Nephron progenitor cell (in vitro differentiated cells): Measurements from ENCODE around the gene TAPT1.

Experiments used
- DNase-seq: peaks from one replicate; pipeline ENCODE4 v3.0.0; 2021
- H3K27ac Mint-ChIP-seq: 2 replicates; pipeline ENCODE4 v1.8.0; 2021; ENCODE audit warnings: mild to moderate bottlenecking, moderate library complexity, mixed read lengths
- H3K27me3 Mint-ChIP-seq: 2 replicates; pipeline ENCODE4 v1.8.0; 2021; ENCODE audit warnings: mild to moderate bottlenecking, low read depth, mixed read lengths; ENCODE audit not compliant: poor library complexity
- H3K36me3 Mint-ChIP-seq: 2 replicates; pipeline ENCODE4 v1.8.0; 2021; ENCODE audit warnings: low read depth, mixed read lengths
- H3K4me1 Mint-ChIP-seq: 2 replicates; pipeline ENCODE4 v1.8.0; 2021; ENCODE audit warnings: mixed read lengths
- H3K4me3 Mint-ChIP-seq: 2 replicates; pipeline ENCODE4 v1.8.0; 2021; ENCODE audit warnings: mild to moderate bottlenecking, moderate library complexity, mixed read lengths
- H3K9me3 Mint-ChIP-seq: 2 replicates; pipeline ENCODE4 v1.8.0; 2021; ENCODE audit warnings: mild to moderate bottlenecking, moderate library complexity, mixed read lengths
- TF ChIP-seq, protein P1 (sequence below): fragments of 200-600 bp; sonication (generic); IDR thresholded peaks from 2 replicates; pipeline ENCODE4 v1.5.0; 2021; ENCODE audit warnings: antibody characterized with exemption

Gene TAPT1

DNA sequence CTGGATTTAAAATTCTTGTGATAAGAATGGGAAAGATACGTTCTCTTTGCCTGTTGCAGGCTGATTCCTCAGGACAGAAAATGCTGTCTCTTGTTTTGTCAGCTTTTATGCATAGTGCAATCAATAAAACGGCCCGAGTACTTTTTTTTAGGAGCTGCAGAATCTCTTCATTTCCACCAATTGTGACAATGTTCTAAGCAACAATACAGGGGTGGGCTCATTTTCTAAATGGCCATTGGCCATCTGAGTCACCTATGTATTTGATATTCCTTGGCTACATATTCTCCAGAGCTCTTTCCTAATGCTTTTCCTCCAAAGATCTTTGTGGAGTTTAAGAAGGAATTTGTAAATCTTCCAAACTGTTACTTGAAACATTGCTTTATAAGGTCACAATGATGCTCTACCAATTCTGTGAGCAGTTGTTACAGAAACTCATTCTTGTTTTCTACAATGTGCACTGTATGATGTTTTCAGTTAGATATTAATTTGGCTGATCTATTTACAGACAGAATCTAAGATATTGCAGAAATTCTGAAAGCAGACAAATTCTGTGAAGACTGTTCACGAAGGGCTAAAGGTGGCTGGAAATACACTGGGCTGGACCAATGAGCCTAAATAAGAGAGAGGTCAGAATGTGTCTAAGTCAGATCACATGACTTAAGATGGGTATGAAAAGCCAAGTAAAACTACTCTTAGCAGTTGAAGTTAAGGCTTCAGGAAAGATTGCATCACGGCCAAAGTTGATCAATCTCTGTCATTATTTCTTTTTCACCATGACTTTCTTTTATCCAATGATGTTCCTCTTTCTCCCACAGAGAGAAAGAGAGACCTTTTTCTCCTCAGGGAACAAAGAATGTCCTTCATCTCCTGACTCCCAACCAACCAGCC is 33.4 kb downstream of the TAPT1 start:
- Mint-ChIP-seq H3K27ac (no peak overlapping the region), H3K9me3 (no peaks in the 10 kb centered on the region), H3K36me3 (peaks cover 29% of the 10 kb centered on the region), H3K4me1 (peaks cover 28% of the 10 kb centered on the region), H3K4me3 (no peak overlapping the region), H3K27me3 (no peaks in the 10 kb centered on the region)
- DNase-seq, result no peak
- TF ChIP-seq, protein P1, sequence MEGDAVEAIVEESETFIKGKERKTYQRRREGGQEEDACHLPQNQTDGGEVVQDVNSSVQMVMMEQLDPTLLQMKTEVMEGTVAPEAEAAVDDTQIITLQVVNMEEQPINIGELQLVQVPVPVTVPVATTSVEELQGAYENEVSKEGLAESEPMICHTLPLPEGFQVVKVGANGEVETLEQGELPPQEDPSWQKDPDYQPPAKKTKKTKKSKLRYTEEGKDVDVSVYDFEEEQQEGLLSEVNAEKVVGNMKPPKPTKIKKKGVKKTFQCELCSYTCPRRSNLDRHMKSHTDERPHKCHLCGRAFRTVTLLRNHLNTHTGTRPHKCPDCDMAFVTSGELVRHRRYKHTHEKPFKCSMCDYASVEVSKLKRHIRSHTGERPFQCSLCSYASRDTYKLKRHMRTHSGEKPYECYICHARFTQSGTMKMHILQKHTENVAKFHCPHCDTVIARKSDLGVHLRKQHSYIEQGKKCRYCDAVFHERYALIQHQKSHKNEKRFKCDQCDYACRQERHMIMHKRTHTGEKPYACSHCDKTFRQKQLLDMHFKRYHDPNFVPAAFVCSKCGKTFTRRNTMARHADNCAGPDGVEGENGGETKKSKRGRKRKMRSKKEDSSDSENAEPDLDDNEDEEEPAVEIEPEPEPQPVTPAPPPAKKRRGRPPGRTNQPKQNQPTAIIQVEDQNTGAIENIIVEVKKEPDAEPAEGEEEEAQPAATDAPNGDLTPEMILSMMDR, result no peak

DNA sequence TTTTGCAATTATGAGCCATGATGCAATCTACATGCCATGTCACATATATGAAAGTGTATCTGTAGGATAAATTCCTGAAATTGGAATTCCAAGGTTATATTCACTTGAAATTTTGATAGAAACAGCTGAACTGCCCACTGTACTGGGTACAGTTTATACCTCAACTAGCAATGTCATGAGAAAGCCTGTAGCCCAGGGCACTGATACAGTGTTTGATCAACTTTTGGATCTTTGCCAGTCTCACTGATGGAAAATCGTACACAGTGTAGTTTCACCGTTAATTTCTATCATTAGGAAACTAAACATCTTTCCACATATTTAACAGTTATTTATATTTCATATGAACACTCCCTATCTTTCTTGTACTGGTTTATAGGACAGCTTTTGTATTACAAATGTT is 34.2 kb downstream of the TAPT1 start:
- Mint-ChIP-seq H3K27me3 (no peaks in the 10 kb centered on the region), H3K4me3 (no peak overlapping the region), H3K36me3 (peaks cover 29% of the 10 kb centered on the region), H3K27ac (no peak overlapping the region), H3K4me1 (peaks cover 20% of the 10 kb centered on the region), H3K9me3 (no peaks in the 10 kb centered on the region)
- DNase-seq, result no peak
- TF ChIP-seq, protein P1, result no peak

DNA sequence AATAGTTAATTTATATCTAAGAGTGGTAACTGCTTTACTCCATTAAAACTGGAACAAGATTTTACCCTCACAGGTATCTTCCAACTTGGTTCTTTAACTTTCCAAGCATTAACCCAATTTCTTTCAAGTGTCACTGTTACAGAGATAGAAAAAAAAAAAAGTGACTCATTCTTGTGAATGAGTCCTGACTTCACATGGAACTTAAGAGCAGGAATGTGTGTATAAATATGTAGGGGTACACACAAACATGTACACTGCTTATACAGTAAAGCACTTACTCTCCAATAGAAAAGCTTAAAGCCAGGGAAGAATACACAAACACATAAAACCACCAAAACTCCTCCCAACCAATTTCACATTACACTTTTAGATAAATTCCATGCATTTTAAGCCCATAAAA is 38.8 kb downstream of the TAPT1 start:
- no peak overlapping the region for H3K4me3 Mint-ChIP-seq
- no peaks in the 10 kb centered on the region for H3K9me3 Mint-ChIP-seq
- TF ChIP-seq, protein P1, result no peak
- no peak overlapping the region for H3K27ac Mint-ChIP-seq
- H3K27me3 Mint-ChIP-seq, result peaks cover 3% of the 10 kb centered on the region
- no peak for DNase-seq
- peaks cover 31% of the 10 kb centered on the region for H3K36me3 Mint-ChIP-seq
- no peaks in the 10 kb centered on the region for H3K4me1 Mint-ChIP-seq

DNA sequence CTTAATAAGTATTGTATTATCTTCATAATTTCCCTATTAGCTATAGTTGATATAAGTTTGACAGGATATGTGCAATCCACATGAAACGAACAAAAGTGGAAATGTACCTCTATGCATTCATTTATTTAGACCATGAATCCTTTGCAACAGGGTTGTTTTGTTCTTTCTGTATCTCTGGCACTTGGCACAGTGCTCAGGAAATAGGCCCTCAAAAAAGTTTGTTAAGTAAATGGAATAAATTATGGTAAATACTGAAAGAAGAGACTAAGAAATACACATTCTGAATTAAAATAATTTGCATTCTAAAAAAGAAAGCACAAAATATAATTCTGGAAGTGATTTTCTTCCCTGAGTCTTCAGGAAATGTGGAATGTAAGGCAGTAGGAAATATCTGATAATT is 39.3 kb downstream of the TAPT1 start:
- no peak overlapping the region for H3K27ac Mint-ChIP-seq
- peaks cover 31% of the 10 kb centered on the region for H3K36me3 Mint-ChIP-seq
- H3K9me3 Mint-ChIP-seq, result no peaks in the 10 kb centered on the region
- no peaks in the 10 kb centered on the region for H3K4me1 Mint-ChIP-seq
- H3K27me3 Mint-ChIP-seq, result peaks cover 3% of the 10 kb centered on the region
- no peak for DNase-seq
- H3K4me3 Mint-ChIP-seq, result no peak overlapping the region
- TF ChIP-seq, protein P1, result no peak

DNA sequence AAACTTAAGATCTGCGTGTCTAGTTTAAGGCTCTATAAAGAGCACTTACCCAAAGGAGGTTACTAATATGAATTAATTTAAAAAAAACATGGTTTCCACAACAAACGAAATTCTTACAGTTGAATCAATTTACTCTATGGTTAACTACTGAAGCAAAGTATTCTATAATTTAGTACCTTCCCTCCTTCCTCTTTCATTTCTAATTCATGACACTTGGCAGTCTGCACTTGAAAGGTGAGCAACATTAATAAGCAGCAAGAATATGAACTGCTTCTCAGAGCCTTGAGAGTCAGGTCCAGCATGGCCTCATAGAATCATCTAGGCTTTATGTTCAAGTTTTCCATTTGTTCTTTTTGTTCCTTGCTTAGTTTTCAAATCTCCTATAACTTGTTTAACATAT is 42.7 kb downstream of the TAPT1 start:
- Mint-ChIP-seq H3K4me1 (no peaks in the 10 kb centered on the region), H3K9me3 (no peaks in the 10 kb centered on the region), H3K27ac (no peak overlapping the region), H3K27me3 (peaks cover 3% of the 10 kb centered on the region), H3K36me3 (peaks cover 10% of the 10 kb centered on the region), H3K4me3 (no peak overlapping the region)
- no peak for DNase-seq
- TF ChIP-seq, protein P1, result no peak

DNA sequence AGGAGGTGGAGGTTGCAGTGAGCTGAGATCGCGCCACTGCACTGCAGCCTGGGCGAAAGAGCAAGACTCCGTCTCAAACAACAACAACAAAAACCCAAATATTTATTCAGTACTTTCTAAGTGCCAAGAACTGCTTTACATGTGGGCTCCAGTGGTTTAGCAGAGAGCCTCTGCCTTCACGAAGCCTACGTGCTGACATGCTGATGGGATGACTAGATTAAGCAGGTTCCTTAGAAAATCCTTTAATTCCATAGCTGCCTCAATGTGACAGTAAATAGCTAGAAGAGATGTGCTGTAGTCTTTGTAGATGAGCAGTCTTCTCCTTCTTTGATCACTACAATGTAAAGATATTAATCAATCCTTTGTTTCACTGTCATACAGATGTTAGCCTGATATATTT is 49.6 kb downstream of the TAPT1 start:
- Mint-ChIP-seq H3K4me1 (no peaks in the 10 kb centered on the region), H3K27ac (no peak overlapping the region), H3K9me3 (no peaks in the 10 kb centered on the region), H3K27me3 (no peaks in the 10 kb centered on the region), H3K36me3 (peaks cover 5% of the 10 kb centered on the region), H3K4me3 (no peak overlapping the region)
- TF ChIP-seq, protein P1, result no peak
- DNase-seq, result no peak
